Limb (tissue), 2 donors: Measurements from ENCODE around the gene SBF2.
"Not testable (repeated sequence)": the region's sequence is repeated elsewhere in the genome, so short reads cannot be mapped to it uniquely, and the experiment has no call there.

Experiments used
- DNase-seq, 2 donors: peaks; one replicate each; pipeline ENCODE4 v3.0.0-alpha.2; 2016; ENCODE audit errors: extremely low spot score in 2 of 2

The SBF2 gene

DNA sequence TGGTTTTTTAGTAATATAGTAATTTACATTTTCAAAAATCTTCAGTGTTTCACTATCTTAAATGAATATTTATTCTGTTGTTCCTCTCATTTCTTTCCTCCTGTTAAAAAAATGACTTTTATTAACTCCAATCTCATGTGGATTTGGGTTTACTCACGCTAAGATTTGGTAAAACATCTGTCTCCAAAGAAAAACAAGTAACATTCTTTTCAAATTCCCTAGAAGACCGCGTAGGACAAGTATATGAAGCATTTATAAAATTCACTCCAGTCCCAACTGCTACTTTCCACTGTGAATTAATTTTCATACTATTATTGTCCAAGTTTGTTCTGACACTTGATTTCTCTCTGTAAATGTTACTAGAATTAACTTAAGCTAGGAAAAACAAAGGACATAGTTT, 26.2 kb downstream of the SBF2 start:
- DNase-seq = no peak

- DNase-seq = no peak
These were observed 28.1 kb downstream of the SBF2 start for GRCh38 chr11:10265936-10266335.

DNA sequence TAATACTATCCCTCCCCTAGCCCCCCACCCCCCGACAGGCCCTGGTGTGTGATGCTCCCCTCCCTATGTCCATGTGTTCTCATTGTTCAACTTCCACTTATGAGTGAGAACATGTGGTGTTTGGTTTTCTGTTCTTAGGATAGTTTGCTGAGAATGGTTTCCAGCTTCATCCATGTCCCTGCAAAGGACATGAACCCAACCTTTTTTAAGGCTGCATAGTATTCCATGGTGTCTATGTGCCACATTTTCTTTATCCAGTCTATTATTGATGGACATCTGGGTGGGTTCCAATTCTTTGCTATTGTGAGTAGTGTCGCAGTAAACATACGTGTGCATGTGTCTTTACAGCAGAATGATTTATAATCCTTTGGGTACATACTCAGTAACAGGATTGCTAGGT, 29.3 kb downstream of the SBF2 start:
- not testable (repeated sequence) for DNase-seq

DNA sequence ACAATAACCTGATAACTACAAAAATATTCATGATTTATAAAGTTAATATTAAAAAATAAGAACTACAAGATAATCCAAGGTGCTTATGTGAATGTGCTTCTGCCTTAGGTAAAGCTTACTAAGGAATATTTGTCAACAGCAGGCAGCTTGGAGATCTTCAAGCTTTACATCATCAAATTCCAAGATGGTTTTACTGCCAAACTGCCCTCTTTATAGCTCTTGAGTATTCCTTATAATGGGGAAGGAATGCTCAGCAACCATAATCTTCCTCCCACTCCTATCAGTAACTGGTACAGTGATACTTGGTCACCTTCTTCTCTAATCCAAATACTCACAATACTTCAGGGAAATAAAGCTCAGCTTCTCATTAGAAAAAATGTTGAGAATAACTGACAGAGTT, 30.1 kb downstream of the SBF2 start:
- DNase-seq = no peak

DNA sequence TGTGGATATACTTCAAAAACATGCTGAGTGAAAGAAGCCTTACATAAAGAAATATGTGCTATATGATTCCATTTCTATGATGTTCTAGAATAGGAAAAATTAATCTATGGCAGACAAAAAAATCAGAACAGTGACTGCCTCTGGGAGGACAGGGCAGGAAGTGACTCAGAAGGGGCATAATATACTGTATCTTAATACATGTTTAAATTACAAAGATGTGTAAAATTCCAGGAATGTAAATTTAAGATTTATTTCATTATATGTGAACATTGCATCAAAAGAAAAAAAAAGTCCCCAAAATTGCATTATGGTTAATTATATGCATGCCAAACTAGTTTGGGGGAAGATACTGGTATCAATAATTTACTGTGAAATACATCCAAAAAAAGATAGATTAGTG, 32.2 kb downstream of the SBF2 start:
- DNase-seq = no peak

DNA sequence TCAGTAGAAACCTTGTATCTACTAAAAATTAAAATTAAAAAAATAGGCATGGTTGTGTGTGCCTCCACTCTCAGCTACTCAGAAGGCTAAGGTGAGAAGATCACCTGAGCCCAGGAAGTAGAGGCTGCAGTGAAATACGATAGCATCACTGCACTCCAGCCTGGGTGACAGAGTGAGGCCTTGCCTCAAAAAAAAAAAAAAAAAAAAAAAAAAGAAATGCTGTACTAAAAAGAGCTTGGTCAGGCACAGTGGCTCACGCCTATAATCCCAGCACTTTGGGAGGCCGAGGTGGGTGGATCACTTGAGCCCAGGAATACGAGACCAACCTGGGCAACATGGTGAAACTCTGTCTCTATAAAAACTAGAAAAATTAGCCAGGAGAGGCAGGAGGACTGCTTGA, 36.5 kb downstream of the SBF2 start:
- no peak for DNase-seq

GRCh38 chr11:10255388-10256125, 38.5 kb downstream of the SBF2 start:
- DNase-seq = no peak

DNA sequence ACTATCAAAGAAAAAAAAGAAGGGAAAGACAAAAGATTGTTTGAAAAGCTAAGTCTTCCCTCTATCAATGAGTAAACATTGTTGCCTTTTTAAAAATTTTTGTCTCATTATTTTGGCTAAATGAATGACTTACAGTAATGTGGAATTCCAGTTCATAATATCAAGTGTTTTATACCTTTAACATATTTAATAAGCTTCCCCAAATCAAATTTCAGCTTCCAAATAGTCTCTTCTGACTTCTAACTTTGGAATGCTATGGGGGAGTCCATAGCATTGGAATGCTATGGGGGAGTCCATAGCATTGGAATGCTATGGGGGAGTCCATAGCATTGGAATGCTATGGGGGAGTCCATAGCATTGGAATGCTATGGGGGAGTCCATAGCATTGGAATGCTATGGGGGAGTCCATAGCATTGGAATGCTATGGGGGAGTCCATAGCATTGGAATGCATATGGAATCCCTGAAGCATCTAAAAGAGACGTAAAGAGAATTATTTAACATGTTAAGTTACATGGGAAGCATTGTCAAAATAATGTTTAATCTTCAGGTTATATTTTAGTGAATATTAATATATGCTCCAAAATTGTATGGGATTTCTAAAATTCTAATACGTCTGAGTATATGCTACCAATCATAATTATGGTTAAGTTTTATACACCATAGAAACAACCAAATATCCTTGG, 44.4 kb downstream of the SBF2 start:
- DNase-seq = not testable (repeated sequence)

DNA sequence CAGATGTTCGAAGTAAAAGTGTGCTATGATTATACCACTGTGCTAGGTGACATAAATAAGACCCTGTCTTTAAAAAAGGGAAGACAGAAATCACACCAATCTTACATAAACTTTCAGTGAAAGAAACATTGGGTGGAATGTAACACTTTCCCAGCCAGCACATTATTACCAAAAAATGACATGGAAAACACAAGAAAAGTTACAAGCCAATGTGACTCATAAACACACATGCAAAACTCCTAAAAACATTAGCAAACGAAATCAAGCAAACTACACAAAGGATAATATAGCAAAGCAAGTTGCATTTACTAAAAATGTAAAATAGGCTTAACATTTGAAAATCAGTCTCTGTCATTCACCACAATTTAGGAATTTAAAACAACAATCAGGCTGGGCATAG, 47.0 kb downstream of the SBF2 start:
- DNase-seq = no peak

DNA sequence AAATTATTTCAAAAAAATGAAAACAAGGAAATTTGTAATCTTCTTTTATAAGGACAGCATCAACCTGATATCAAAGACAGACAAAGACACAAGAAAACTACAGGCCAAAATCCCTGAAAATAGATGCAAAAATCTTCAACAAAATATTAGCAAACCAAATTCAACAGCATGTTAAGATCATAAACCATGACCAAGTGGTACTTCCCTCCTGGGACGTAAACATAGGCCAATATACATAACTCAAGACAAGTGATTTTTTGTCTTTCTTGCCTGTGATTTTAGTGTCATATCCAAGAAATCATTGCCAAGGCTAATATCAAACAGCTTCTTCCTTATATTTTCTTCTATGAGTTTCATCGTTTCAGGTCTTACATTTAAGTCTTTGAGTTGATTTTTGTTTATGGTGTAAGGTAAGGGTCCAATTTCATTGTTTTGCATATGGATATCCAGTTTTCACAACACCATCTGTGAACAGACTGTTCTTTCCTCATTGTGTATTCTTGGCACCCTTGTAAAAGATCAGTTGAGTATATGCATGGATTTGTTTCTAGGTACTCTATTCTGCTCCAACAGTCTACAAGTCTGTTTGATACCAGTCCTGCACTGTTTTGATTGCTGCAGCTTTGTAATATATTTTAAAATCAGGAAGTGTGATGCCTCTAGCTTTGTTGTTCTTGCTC, 50.0 kb downstream of the SBF2 start:
- no peak for DNase-seq

DNA sequence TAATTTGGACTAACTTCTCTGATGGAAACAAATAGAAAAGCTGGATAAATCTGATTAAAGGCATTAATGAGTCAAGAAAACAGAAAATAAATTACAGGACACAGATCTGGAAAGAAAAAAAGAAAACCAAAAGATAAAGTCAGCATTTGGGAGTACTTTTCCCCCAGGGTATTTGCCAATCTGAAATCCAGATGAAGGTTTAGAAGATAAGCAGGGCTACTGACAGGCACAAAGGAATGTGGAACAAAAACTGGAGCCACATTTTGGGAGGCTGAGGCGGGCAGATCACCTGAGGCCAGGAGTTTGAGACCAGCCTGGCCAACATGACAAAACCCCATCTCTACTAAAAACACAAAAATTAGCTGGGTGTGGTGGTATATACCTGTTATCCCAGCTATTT, 57.2 kb downstream of the SBF2 start:
- no peak for DNase-seq

DNA sequence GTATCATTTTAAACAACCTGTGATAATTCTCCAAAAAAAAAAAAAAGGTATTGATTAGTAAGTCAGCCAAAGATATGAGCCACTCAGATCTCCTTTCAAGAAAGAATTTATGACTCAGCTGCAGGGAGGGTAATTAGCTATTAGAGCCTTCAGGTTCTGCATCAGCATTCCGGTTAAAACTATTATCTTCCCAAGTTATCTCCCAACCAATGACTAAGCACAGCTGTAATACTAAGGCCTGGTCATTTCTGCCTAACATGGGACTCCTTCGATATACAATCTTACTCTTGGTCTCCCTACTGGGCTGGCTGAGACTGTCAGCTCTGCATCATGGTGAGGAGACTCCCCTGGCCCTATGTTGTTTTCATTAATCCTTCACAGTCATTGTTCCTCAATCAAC, 60.4 kb downstream of the SBF2 start:
- no peak for DNase-seq

- no peak for DNase-seq
These were observed 61.3 kb downstream of the SBF2 start for GRCh38 chr11:10232756-10233155.

- not testable (repeated sequence) for DNase-seq
These were observed 62.2 kb downstream of the SBF2 start for GRCh38 chr11:10231803-10232202.

GRCh38 chr11:10225553-10225952, 68.5 kb downstream of the SBF2 start:
- DNase-seq = no peak

DNA sequence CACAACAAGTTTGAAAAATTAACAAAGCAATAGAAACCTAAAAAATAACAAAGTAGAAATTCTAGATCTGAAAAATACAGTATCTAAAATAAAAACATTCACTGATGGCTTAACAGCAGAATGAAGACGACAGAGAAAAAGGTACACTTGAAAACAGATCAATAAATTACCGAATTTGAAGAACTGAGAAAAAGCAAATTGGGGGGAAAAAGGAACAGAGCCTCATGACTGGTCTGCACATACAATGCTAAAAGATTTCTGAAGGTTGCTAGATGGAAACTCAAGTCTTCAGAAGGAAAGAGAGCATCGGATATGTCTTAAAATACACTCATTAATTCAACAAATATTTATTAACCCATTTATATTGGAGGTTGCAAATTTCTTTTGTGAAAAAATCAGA, 71.6 kb downstream of the SBF2 start:
- no peak for DNase-seq

- no peak for DNase-seq
These were observed 72.7 kb downstream of the SBF2 start for GRCh38 chr11:10221342-10221741.

DNA sequence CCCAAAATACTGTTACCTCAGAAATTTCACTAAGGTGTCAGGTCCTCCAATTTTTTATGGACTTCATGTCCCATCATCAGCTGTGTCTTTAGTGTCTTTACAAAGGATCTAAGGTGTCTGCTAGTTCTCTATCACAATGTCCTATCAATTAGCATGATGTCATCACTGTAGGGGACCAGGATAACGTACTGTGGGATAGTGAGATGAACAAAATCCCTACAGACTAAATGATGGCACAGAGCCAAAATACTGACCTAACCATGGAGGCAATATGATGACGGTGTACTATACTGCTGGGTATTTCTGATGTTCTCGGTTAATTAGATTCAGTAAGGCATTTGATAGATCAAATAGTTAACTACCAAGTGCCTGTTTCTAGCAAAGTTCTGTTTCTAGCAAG, 82.5 kb downstream of the SBF2 start:
- no peak for DNase-seq

- DNase-seq = no peak
These were observed 84.7 kb downstream of the SBF2 start for GRCh38 chr11:10209326-10209725.

DNA sequence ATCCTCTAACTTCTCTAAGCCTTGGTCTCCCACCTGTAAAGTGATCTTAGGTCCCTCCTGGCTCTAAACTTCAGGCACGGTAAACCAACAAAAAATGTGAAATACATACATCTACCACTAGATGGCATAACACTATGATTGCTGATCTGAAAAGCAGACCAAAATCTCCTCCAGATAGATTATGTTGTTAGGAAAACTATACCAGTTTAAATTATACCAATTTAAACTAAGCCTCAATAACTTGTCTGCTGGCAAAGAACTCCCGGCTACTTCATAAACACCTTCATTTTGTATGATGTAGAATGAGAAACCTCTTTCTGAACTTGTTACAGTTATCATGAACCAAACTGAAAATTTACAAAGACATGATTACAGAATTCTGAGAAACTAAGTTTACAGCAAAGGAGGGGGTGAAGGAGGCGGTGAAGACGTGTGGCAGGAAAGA, 85.9 kb downstream of the SBF2 start:
- peak in 1 of 2 donors; percentile 43 for DNase-seq

- no peak for DNase-seq
These were observed 88.1 kb downstream of the SBF2 start for GRCh38 chr11:10205928-10206327.

- DNase-seq = no peak
These were observed 90.0 kb downstream of the SBF2 start for GRCh38 chr11:10204021-10204420.

- DNase-seq = no peak
These were observed 92.7 kb downstream of the SBF2 start for GRCh38 chr11:10201343-10201742.
